GM21390 (cell line): ENCODE results near the gene ELOVL5.
"Not testable (repeated sequence)": the region's sequence is repeated elsewhere in the genome, so short reads cannot be mapped to it uniquely, and the experiment has no call there.

Experiments used
- ATAC-seq: cut with Tn5 transposase; IDR thresholded peaks from one replicate; pipeline ENCODE4 v1.9.1; 2021; ENCODE audit not compliant: unreplicated experiment

ELOVL5 gene

DNA sequence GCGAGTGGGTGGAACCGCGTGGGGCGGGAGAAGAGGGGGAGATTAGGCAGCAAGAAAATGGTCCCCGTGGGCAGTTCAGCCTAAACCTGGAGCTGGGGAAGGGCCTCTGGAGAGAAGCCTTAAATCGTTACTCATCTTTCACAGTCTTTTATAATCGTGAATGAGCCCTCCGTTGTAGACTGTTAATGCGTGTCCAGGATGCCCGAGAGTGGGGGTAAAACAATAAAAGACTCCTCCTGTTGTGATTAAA is 11.0 kb upstream of the ELOVL5 start:
- peak; percentile 1 for ATAC-seq

DNA sequence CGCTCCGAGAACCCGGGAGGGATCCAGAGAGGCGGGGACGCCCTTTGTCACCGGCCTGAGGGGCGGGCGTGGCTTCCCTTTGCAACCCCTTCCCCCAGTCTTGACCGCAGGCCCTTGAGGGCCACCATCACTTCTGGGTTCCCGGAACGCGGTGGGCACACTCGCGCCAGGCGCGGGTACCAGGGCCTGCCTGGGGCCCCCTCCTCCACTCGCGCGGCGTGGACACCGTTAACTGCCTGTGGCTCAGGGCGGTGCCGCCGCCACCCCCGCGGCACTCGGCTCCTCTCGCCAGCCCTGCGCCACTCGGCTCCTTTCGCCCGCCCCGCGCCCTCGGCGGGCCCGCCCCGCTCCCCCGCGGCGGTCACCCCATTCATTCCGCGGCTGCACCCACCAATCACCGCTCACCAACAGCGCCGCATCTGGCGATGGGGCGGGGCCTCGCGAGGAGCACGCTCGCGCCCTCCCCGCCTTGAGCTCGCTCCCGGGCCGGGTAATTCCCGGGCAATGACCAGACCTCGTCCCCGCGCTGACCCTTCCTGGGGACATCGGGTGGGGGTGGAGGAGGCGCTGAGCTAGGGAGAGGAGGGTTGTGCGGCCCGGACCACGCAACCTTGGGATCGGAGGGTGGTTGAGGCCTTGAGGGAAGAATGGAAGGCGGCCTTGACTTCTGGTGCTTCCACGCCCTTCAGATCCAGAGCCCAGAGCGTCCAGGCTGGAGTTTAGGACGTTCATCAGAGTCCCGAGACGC is 10.5 kb upstream of the ELOVL5 start:
- peak; percentile 90 for ATAC-seq

DNA sequence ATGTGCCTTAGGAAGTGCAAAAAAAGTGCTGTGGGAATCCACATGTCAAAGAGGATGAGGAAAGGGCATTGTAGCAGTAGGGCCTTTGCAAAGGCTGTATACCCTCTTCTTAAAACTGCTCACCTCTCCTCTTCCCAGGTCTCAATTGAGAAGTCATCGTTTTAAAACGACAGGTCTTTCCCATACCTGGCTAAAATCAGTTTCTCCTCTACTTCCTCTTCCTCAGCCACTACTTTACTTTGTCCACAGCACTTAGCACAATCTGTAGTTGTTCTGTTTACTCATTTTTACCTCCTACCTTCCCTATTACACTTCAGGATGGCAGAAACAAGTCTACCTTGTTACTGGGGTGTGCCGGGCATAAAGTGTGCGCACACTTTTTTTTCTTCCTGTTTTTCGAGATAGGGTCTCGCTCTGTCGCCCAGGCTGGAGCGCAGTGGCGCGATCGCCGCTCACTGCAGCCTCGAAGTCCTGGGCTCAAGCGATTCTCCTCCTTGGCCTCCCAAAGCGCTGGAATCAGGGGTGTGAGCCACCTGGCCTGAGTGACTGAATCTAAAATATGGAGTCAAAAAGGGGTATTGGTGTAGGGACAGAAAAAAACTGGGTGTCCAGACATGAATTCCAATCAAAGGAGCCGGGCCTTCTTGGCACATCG is 9.8 kb upstream of the ELOVL5 start:
- peak; percentile 18 for ATAC-seq

DNA sequence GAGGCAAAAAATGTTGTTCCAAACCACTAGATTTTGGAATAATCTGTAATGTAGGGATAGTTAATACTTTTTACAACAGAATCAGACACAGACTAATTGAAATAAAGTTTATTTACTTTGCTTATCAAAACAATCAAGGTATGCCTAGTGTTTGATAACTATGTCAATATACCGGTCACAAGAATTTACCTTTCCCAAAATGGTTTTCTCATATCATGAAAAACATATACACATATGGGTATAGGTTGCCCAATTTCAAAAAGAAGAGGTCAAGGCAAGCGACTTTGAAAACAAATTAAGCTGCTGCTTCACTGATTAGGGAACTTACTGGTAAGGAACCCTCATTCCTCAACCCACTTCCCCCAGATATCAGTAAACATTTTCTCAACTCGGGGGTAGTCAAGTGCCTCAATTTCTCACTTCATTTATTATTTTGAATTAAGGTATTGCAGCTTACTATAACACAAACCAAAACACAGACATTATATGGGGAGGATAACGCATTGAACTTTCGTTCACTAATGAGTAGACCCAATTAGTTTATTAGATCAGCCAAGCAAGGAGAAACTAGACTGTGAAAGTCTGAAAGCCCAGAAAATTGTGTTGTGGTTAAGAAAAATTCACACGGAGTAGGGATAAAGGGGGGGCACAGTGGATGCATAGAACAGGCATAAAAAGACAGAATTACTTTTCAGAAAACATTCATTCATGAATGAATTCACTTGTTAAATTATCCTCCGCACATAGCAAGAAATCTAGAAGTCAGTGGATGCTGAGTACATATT is 9.0 kb upstream of the ELOVL5 start:
- no peak for ATAC-seq

DNA sequence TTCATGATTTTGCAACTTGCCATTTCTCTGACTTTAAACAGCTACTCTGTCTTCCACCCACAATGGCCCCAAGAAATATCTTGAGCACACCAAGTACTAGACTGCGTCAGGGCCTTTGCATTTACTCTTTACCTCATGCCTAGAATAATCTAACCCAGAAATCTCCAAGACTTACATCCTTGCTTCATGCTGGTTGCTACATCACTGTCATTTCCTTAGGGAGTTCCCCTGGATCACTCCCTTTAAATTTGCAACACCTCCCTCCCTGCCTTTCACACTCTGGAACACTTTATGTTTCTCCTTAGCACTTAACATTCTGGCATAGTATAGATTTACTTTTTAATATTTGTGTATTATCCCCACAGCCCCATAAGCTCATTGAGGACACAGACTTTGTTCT is 4.9 kb upstream of the ELOVL5 start:
- ATAC-seq: no peak

DNA sequence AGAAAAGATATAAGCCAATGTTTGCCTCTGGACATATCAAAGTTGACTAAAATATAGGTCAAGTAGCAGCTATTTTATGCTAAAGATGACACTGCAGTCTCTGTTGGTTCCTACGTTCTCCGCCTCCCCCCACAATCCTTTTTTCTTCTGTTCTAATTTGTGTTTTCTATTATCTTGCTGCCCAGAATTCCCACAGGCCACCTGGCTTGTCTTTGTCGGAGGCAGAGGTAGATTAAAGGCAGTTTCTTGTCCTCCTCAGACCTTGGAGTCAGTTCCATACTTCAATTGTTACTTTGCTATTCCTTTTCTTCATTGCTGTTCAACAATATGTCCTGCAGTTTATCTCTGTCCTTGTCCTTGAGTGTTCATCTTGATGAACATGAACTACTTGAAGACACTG is 3.6 kb upstream of the ELOVL5 start:
- ATAC-seq: no peak

DNA sequence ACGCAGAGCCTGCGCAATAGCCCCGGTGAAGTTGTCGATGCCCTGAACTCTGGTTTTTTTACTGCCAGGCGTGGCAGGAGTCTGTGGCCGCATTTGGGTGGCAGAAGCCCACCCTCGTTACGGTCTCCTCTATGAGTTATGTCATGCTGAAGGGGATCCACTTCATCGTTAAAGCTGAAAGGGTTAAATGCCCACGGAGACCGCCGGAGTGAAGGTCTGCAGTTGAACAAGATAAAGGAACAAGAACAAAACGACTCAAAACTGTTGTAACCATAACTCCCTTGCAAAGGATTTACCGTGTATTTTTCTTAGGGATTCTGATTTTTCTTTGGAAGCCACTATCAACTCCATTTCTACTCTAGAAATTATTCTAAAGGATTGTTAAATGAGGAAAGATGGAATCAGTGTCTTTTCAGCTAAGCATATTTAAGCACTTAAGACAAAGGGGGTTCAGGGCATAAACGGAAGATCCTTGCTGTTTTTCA is 501 bp upstream of the ELOVL5 start:
- ATAC-seq: no peak

DNA sequence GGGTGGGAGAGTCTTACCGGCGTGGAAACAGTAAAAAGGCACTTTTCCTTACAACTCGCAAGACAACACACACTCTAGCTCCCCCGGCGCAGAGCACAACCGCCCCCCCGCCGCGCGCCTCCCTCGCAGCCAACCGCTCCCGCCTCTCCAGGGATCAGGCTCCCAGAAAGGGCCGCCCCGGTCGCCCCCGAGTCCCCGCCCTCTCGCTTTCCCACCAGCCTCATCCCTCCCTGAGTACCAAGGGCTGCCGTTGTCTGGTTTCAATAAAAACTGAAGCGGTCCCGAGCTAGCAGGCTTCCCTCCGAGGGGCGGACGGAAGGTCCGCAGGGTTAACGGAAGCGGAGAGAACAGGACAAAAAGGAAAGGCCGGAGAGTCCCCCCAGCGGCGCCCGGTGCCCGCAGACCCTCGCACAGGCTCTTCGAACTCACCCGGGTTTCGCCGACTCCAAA is 804 bp downstream of the ELOVL5 start:
- ATAC-seq: no peak

DNA sequence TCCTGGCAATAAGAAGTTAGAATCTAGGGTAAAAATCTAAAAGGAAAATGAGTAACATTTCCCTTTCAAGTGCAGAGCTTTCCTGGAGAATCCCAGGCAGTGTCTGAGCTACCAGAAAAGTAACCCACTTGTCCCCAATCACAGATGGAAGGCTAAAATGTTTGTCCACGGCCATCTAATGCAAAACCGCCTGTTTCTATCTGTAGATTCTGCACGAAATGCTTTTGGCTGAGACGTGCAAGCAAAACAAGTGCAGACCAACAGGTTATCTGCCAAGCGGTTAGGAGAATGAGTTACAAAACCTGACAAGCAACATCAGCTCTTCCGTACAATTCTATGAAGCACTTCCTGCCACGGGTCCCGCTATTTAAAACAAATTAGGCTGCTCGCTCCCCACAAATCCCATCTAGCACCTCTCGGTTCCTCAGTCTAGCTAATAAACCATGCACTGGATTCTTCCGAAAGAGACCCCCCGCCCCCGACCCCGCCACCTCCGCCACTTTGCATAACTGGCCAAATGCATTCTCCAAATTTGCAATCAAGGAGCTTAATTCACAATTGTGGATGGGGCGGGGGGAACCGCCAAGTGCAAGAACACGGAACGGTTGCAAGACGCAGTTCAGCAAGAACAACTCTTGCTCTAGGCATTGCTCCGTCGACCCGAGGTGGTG is 1.4 kb downstream of the ELOVL5 start:
- peak; percentile 20 for ATAC-seq

DNA sequence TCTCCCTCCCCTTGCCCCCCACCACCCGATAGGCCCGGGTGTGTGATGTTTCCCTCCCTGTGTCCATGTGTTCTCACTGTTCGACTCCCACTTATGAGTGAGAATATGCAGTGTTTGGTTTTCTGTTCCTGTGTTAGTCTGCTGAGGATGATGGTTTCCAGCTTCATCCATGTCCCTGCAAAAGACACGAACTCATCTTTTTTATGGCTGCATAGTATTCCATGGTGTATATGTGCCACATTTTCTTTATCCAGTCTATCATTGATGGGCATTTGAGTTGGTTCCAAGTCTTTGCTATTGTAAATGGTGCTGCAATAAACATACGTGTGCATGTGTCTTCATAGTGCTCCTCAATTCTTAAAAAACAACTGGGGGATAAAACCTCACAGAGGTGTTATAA is 2.7 kb downstream of the ELOVL5 start:
- ATAC-seq: not testable (repeated sequence)

DNA sequence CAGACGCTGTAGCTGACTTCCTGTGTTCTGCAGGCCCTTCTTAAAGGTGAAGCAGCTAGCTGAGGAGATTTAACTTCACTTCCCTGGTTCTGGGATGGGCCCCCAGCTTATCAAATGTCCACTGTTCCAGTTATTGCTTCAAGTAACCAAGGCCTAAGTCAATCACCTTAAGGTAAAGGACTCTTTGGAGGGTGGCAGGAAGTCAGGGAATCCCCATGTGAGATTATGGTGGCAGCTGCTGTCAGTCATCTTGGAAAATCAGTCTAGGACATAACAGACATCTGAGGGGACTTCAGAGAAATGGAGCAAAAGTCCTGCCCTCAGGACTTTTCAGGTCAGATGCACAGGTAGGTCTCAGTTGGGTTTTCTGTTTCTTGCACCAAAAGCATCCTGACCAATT is 3.8 kb downstream of the ELOVL5 start:
- ATAC-seq: no peak

DNA sequence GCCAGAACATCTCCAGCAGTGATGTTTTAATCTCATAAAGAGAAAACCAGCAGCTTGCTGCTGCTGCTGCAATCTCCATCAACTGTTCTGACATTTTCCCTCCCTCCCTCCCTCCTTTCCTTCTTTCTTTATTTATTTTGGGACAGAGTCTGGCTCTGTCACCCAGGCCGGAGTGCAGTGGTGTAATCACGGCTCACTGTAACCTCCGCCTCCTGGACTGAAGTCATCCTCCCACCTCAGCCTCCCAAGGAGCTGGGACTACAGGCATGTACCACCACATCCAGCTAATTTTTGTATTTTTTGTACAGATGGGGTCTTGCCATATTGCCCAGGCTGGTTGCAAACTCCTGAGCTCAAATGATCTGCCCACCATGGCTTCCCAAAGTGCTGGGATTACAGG is 5.7 kb downstream of the ELOVL5 start:
- ATAC-seq: no peak

DNA sequence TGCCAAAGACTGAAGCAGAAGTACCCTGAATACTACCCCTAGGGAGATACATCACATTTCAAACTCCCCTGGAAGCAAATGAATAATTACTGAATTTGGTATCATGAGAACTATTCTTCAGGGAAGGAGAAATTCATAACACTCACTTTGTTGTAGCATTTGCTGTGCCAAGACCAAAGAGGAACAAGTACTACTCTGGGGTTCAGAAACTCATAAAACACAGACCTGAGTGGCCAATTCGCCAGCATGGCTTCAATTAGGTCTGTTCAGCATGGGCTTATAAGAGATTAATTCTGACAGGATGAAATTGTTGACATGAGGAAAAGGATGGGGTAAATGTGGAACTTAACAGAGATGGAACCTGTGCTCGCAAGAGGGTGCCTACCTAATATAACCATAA is 6.5 kb downstream of the ELOVL5 start:
- no peak for ATAC-seq

DNA sequence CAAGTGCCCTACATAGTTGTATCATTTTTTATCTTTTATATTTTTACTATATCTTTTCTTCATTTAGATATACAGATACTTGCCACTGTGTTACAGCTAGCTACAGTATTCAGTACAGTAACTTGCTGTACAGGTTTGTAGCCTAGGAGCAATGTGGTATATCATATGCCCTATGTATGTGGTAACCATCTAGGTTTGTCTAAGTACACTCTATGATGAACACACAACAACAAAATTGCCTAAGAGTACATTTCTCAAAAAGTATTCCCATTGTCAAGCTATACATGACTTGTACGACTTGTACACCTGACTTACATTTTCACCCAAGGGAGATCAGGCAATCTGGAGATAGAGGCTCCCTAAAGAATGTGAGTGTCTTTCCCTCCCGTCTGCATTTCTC is 8.2 kb downstream of the ELOVL5 start:
- no peak for ATAC-seq

DNA sequence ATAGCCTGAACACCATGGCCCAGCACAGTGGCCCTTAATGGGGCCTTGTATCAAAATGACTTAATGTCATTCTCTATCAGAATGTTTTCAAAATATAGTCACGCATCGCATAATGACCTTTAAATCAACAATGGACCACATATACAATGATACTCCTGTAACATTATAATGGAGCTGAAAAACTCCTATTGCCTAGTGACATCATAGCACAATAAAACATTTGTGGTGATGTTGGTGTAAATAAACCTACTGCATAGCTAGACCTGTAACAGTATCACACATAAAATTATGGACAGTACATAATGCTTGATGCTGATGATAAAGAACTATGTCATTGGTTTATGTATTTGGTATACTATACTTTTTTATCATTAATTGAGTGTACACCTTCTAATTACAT is 9.3 kb downstream of the ELOVL5 start:
- ATAC-seq: no peak

DNA sequence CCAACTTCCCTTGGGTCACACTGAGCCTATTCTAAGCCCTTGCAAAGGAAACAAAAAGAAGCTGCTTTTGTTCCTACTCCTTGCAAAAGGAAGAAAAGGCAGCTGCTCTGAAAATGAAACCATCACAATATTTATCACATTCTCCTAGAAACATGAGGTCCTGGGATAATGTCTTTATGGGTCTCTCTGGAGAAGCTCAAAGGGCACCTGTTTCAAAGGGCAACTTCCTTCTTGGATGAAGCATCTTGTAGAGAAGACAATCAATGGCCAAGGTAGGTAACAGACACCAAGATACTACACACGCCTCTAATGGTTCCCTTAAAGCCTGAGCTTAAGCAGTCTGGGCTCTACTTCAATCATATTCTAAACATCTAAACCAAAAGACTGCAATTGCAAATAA is 10.4 kb downstream of the ELOVL5 start:
- no peak for ATAC-seq

DNA sequence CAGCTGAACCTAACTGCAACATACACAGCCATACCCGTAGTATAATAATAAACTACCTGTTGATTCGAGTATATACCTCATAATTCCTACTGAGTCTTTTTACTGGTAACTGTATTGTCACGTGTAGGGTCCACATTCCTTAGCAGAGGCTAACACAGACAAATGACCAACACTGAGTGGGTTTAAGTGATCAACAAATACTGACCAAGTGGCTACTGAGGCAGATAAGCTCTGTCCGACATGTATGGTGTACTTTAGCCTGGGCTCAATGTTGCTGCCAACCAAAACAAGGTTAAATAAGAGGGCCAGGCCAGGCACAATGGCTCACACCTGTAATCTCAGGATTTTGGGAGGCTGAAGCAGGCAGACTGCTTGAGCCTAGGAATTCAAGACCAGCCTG is 12.7 kb downstream of the ELOVL5 start:
- ATAC-seq: no peak

DNA sequence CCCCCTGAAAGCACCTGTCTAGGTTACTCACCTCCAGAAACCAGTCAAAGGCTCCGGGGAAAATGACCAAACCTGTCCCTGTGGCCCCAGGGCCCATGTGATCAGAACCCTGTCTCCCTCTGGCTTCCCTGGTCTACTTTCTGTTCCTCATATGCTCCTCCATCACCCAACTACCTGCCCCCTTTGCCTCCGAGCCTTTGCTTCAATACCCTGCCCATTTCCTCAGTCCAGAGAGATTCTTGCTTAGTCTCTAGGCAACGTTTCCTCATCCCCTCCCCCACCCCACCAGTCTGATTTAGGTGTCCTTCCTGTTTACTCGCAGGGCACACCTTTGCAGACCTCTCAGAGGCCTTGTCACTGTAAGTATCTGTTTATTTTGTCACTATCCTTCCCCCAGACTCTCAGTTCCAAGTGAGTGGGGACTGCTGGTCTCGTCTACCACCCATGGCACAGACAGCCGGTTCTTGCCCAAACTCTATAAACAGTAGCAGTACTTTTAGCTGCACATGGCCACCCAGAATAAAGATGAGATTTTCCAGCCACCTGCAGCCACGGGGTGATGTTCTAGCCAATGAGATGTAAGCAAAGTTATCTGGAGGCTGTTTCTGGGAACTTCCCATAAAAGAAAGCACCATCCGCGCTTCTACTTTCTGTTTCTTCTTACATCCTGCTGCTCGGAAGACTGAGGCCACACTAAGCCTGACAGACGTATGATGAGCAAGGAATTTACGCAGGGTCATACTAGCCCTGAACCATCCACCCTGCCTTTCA is 13.3 kb downstream of the ELOVL5 start:
- ATAC-seq: peak; percentile 76

DNA sequence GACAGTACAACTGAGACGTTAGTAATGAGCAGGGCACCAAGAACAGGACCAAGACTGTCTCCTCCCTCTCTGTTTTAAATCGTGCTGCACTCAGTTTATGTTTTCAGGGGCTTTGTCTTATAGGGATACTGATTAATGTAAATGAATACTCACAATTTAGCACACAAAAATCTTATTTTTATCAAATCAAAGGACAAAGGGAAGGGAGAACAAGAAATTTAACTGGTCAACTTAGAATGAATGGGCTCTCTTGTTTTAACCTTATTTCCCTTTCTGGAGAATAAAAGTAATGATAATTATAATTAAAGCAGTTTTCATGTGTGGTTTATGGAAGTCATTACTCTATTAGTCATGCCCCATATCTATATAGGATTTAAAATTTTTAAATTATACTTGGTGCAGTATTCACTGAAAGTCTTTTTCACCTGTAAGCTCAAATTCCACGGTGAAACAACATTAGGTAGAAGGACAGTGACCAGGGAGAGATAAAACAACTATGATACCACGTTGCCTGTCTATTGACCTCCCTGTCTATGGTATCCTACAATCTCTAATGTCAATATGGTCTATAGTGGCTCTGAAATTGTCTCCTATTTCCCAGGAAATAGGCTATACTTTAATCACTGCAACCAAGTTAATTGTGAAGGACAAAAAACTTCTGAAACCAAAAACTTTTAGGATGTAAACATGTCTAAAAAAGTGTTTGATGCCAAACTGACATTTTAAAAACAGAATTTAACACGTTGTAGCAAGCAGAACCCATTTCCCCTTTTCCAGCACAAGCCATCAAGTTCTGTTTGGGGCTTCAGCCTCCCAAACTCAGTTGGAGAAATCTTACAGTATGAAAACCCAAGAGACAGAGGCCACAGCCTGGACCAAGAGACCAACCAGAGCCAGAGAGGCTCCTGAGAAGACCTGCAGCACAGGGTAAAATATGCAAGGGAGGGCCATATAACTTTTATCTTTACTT is 15.0 kb downstream of the ELOVL5 start:
- ATAC-seq: no peak

DNA sequence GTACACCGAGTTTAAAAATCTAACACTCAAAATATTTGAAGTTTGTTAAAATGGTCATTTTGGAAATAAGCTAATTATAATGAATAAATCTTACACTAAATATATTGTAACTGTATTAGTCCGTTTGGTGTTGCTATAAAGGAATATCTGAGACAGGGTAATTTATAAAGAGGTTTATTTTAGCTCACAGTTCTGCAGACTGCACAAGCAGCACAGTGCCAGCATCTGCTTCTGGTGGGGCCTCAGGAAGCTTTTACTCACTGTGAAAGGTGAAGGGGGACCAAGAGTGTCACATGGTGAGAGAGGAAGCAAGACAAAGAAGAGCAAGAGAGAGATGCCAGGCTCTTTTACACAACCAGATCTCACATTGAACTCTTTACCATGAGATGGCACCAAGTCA is 17.1 kb downstream of the ELOVL5 start:
- ATAC-seq: no peak
